ENCODE measurements around the gene ZBTB24. TPM values are rescaled to one million over a fixed set of nuclear protein-coding genes. Genes with fewer than 3 reads are reported as not detected.

ZBTB24 gene
- total RNA-seq, 2 donors from 2014 or later: 9.2 to 9.8 TPM

- H3K9me3 ChIP-seq (ENCODE audit: control insufficient read depth, low read length): peaks cover 14% of the 10 kb centered on the region
- peaks cover 83% of the 10 kb centered on the region for H3K36me3 ChIP-seq (ENCODE audit: control insufficient read depth, insufficient read depth, low read length)
- peaks cover 68% of the 10 kb centered on the region for H3K36me3 Mint-ChIP-seq (ENCODE audit: low read depth)
- no peak overlapping the region for H3K27ac Mint-ChIP-seq
- WGBS, 2 experiments (ENCODE audit: insufficient coverage in 1 of 2, insufficient read length in 1 of 2): 94 to 97% methylated on average over 3 to 4 of the region's 4 CpGs
- H3K9ac ChIP-seq (ENCODE audit: extremely low read depth, low read length, poor library complexity, severe bottlenecking): no peak overlapping the region
- H3K9me3 Mint-ChIP-seq: no peaks in the 10 kb centered on the region
- H3K27me3 Mint-ChIP-seq (ENCODE audit: insufficient read depth): no peaks in the 10 kb centered on the region
- TF ChIP-seq CTCF (conservative IDR thresholded peaks at IDR 0.05): no peak
- H3K4me1 Mint-ChIP-seq: peaks cover 30% of the 10 kb centered on the region
- no peak overlapping the region for H3K4me3 Mint-ChIP-seq
- no peak overlapping the region for H3K27ac ChIP-seq (ENCODE audit: low read depth, low read length)
- no peaks in the 10 kb centered on the region for H3K4me1 ChIP-seq (ENCODE audit: control insufficient read depth, insufficient read depth, low read length)
- no peak for DNase-seq
- no peak overlapping the region for H3K4me3 ChIP-seq (ENCODE audit: low read length)
- no peaks in the 10 kb centered on the region for H3K27me3 ChIP-seq (ENCODE audit: control insufficient read depth, insufficient read depth, low read length, poor library complexity, severe bottlenecking)
Observed at GRCh38 chr6:109474995-109475394, 8.0 kb downstream of the ZBTB24 start.

- Mint-ChIP-seq H3K4me3 (no peak overlapping the region), H3K36me3 (ENCODE audit: low read depth) (peaks cover 73% of the 10 kb centered on the region), H3K27ac (no peak overlapping the region), H3K9me3 (no peaks in the 10 kb centered on the region), H3K27me3 (ENCODE audit: insufficient read depth) (no peaks in the 10 kb centered on the region), H3K4me1 (peaks cover 16% of the 10 kb centered on the region)
- no peaks in the 10 kb centered on the region for H3K27me3 ChIP-seq (ENCODE audit: control insufficient read depth, insufficient read depth, low read length, poor library complexity, severe bottlenecking)
- H3K4me1 ChIP-seq (ENCODE audit: control insufficient read depth, insufficient read depth, low read length): no peaks in the 10 kb centered on the region
- no peak overlapping the region for H3K4me3 ChIP-seq (ENCODE audit: low read length)
- peaks cover 3% of the 10 kb centered on the region for H3K9me3 ChIP-seq (ENCODE audit: control insufficient read depth, low read length)
- peaks cover 89% of the 10 kb centered on the region for H3K36me3 ChIP-seq (ENCODE audit: control insufficient read depth, insufficient read depth, low read length)
- H3K9ac ChIP-seq (ENCODE audit: extremely low read depth, low read length, poor library complexity, severe bottlenecking): no peak overlapping the region
- no peak for DNase-seq
- WGBS, 2 experiments (ENCODE audit: insufficient coverage in 1 of 2, insufficient read length in 1 of 2): 93 to 94% methylated on average over 2 to 3 of the region's 3 CpGs
- TF ChIP-seq CTCF (conservative IDR thresholded peaks at IDR 0.05): no peak
- H3K27ac ChIP-seq (ENCODE audit: low read depth, low read length): no peak overlapping the region
Observed at GRCh38 chr6:109473120-109473519, 9.9 kb downstream of the ZBTB24 start.

- no peak overlapping the region for H3K27ac ChIP-seq (ENCODE audit: low read depth, low read length)
- no peak for TF ChIP-seq CTCF (conservative IDR thresholded peaks at IDR 0.05)
- WGBS, 2 experiments (ENCODE audit: insufficient coverage in 1 of 2, insufficient read length in 1 of 2): 88 to 95% methylated on average over 5 to 9 of the region's 9 CpGs
- peaks cover 2% of the 10 kb centered on the region for H3K9me3 ChIP-seq (ENCODE audit: control insufficient read depth, low read length)
- peaks cover 85% of the 10 kb centered on the region for H3K36me3 ChIP-seq (ENCODE audit: control insufficient read depth, insufficient read depth, low read length)
- H3K9ac ChIP-seq (ENCODE audit: extremely low read depth, low read length, poor library complexity, severe bottlenecking): no peak overlapping the region
- Mint-ChIP-seq H3K4me3 (no peak overlapping the region), H3K36me3 (ENCODE audit: low read depth) (peaks cover 77% of the 10 kb centered on the region), H3K9me3 (no peaks in the 10 kb centered on the region), H3K27ac (no peak overlapping the region), H3K4me1 (peaks cover 8% of the 10 kb centered on the region), H3K27me3 (ENCODE audit: insufficient read depth) (no peaks in the 10 kb centered on the region)
- H3K4me3 ChIP-seq (ENCODE audit: low read length): no peak overlapping the region
- no peaks in the 10 kb centered on the region for H3K27me3 ChIP-seq (ENCODE audit: control insufficient read depth, insufficient read depth, low read length, poor library complexity, severe bottlenecking)
- no peak for DNase-seq
- H3K4me1 ChIP-seq (ENCODE audit: control insufficient read depth, insufficient read depth, low read length): no peaks in the 10 kb centered on the region
Observed at GRCh38 chr6:109472132-109472995, 10.7 kb downstream of the ZBTB24 start.

Measured in endodermal cell (in vitro differentiated cells).